Activated naive CD4-positive, alpha-beta T cell treated with anti-CD3 and anti-CD28 coated beads, Interleukin-2, amount 10 ng/mL, durations not matched to agents 7 days and 5 days (primary cell): ENCODE results near the gene GSTM3.
"Not testable (repeated sequence)": the region's sequence is repeated elsewhere in the genome, so short reads cannot be mapped to it uniquely, and the experiment has no call there.

Source experiments
- CTCF ChIA-PET: fragments of 350-600 bp; sonication (Branson Sonifier 250); formaldehyde crosslinking; loops from one replicate; lab custom pipeline; 2021; ENCODE audit warnings: antibody characterized with exemption; lab: Charles Lee
- DNase-seq: peaks from one replicate; pipeline ENCODE4 v3.0.0-alpha.2; 2020
- H3K27ac Mint-ChIP-seq: one replicate; pipeline ENCODE4 v1.8.0; 2021; ENCODE audit warnings: mild to moderate bottlenecking, moderate library complexity, mixed read lengths
- H3K27me3 Mint-ChIP-seq: one replicate; pipeline ENCODE4 v1.8.0; 2021; ENCODE audit warnings: mild to moderate bottlenecking, mixed read lengths
- H3K36me3 Mint-ChIP-seq: one replicate; pipeline ENCODE4 v1.8.0; 2021; ENCODE audit warnings: mixed read lengths
- H3K4me1 Mint-ChIP-seq: one replicate; pipeline ENCODE4 v1.8.0; 2021; ENCODE audit warnings: mixed read lengths
- H3K4me3 Mint-ChIP-seq: one replicate; pipeline ENCODE4 v1.8.0; 2021; ENCODE audit warnings: mild to moderate bottlenecking, moderate library complexity, mixed read lengths
- H3K9me3 Mint-ChIP-seq: one replicate; pipeline ENCODE4 v1.8.0; 2021; ENCODE audit warnings: mixed read lengths

The GSTM3 gene

GRCh38 chr1:109721971-109722370 is 18.9 kb downstream of the GSTM3 start:
- H3K4me3 Mint-ChIP-seq = no peak overlapping the region
- peaks cover 26% of the 10 kb centered on the region for H3K27me3 Mint-ChIP-seq
- H3K36me3 Mint-ChIP-seq = no peaks in the 10 kb centered on the region
- CTCF ChIA-PET = no interaction called here
- no peaks in the 10 kb centered on the region for H3K4me1 Mint-ChIP-seq
- H3K9me3 Mint-ChIP-seq = no peaks in the 10 kb centered on the region
- no peak for DNase-seq
- no peak overlapping the region for H3K27ac Mint-ChIP-seq

- Mint-ChIP-seq H3K27me3 (peaks cover 29% of the 10 kb centered on the region), H3K4me3 (no peak overlapping the region), H3K4me1 (no peaks in the 10 kb centered on the region), H3K9me3 (no peaks in the 10 kb centered on the region), H3K27ac (no peak overlapping the region), H3K36me3 (no peaks in the 10 kb centered on the region)
- DNase-seq = no peak
- CTCF ChIA-PET = no interaction called here
These were observed 19.8 kb downstream of the GSTM3 start for GRCh38 chr1:109721042-109721441.

- no peak for DNase-seq
- Mint-ChIP-seq H3K9me3 (no peaks in the 10 kb centered on the region), H3K27me3 (peaks cover 35% of the 10 kb centered on the region), H3K4me3 (no peak overlapping the region), H3K4me1 (no peaks in the 10 kb centered on the region), H3K36me3 (no peaks in the 10 kb centered on the region), H3K27ac (no peak overlapping the region)
- CTCF ChIA-PET = no interaction called here
These were observed 21.5 kb downstream of the GSTM3 start for GRCh38 chr1:109719337-109719837.

- CTCF ChIA-PET = interaction anchor here (1.3 kb wide), 1 partner anchor 68 kb away, joined by 3 read pairs; no protein-coding TSS in a partner anchor
These were observed 22.3 kb downstream of the GSTM3 start for GRCh38 chr1:109718495-109718894.

GRCh38 chr1:109717729-109718128 is 23.1 kb downstream of the GSTM3 start:
- H3K4me3 Mint-ChIP-seq = no peak overlapping the region
- no peak overlapping the region for H3K27ac Mint-ChIP-seq
- CTCF ChIA-PET = interaction anchor here (0.7 to 2.1 kb wide), 4 partner anchors 55 to 78 kb away, joined by 3 to 10 read pairs (median 3); no protein-coding TSS in a partner anchor
- no peaks in the 10 kb centered on the region for H3K9me3 Mint-ChIP-seq
- H3K36me3 Mint-ChIP-seq = no peaks in the 10 kb centered on the region
- DNase-seq = no peak
- peaks cover 46% of the 10 kb centered on the region for H3K27me3 Mint-ChIP-seq
- no peaks in the 10 kb centered on the region for H3K4me1 Mint-ChIP-seq

More at GRCh38 chr1:109718495-109718894, 22.3 kb downstream of the GSTM3 start:
- Mint-ChIP-seq H3K4me3 (no peak overlapping the region), H3K4me1 (no peaks in the 10 kb centered on the region), H3K9me3 (no peaks in the 10 kb centered on the region), H3K27me3 (peaks cover 42% of the 10 kb centered on the region), H3K27ac (no peak overlapping the region), H3K36me3 (no peaks in the 10 kb centered on the region)
- no peak for DNase-seq

- no peaks in the 10 kb centered on the region for H3K9me3 Mint-ChIP-seq
- H3K4me1 Mint-ChIP-seq = no peaks in the 10 kb centered on the region
- no peaks in the 10 kb centered on the region for H3K36me3 Mint-ChIP-seq
- H3K27me3 Mint-ChIP-seq = peaks cover 54% of the 10 kb centered on the region
- no peak for DNase-seq
- H3K4me3 Mint-ChIP-seq = no peak overlapping the region
- no peak overlapping the region for H3K27ac Mint-ChIP-seq
- CTCF ChIA-PET = interaction anchor here (0.9 to 2.1 kb wide), 3 partner anchors 56 to 77 kb away, joined by 3 to 10 read pairs (median 3); no protein-coding TSS in a partner anchor
These were observed 24.2 kb downstream of the GSTM3 start for GRCh38 chr1:109716570-109717090.

GRCh38 chr1:109716121-109716520 is 24.7 kb downstream of the GSTM3 start:
- CTCF ChIA-PET = interaction anchor here (1.3 to 2.1 kb wide), 2 partner anchors 67 to 76 kb away, joined by 3 to 10 read pairs; no protein-coding TSS in a partner anchor
- Mint-ChIP-seq H3K27me3 (peaks cover 52% of the 10 kb centered on the region), H3K4me3 (no peak overlapping the region), H3K9me3 (no peaks in the 10 kb centered on the region), H3K27ac (no peak overlapping the region), H3K4me1 (no peaks in the 10 kb centered on the region), H3K36me3 (no peaks in the 10 kb centered on the region)
- no peak for DNase-seq

- DNase-seq = no peak
- Mint-ChIP-seq H3K27ac (no peak overlapping the region), H3K9me3 (no peaks in the 10 kb centered on the region), H3K27me3 (peaks cover 52% of the 10 kb centered on the region), H3K4me3 (no peak overlapping the region), H3K36me3 (no peaks in the 10 kb centered on the region), H3K4me1 (no peaks in the 10 kb centered on the region)
- CTCF ChIA-PET = no interaction called here
These were observed 26.0 kb downstream of the GSTM3 start for GRCh38 chr1:109714661-109715372.

GRCh38 chr1:109713636-109714035 is 27.2 kb downstream of the GSTM3 start:
- no peaks in the 10 kb centered on the region for H3K4me1 Mint-ChIP-seq
- CTCF ChIA-PET = no interaction called here
- H3K27ac Mint-ChIP-seq = no peak overlapping the region
- H3K27me3 Mint-ChIP-seq = peaks cover 52% of the 10 kb centered on the region
- H3K36me3 Mint-ChIP-seq = no peaks in the 10 kb centered on the region
- DNase-seq = no peak
- H3K9me3 Mint-ChIP-seq = peaks cover 8% of the 10 kb centered on the region
- no peak overlapping the region for H3K4me3 Mint-ChIP-seq

GRCh38 chr1:109712321-109712864 is 28.4 kb downstream of the GSTM3 start:
- CTCF ChIA-PET = no interaction called here
- H3K4me1 Mint-ChIP-seq = no peaks in the 10 kb centered on the region
- H3K4me3 Mint-ChIP-seq = no peak overlapping the region
- no peak for DNase-seq
- H3K9me3 Mint-ChIP-seq = peaks cover 11% of the 10 kb centered on the region
- H3K27me3 Mint-ChIP-seq = peaks cover 50% of the 10 kb centered on the region
- H3K27ac Mint-ChIP-seq = no peak overlapping the region
- no peaks in the 10 kb centered on the region for H3K36me3 Mint-ChIP-seq

- H3K4me1 Mint-ChIP-seq, H3K36me3 Mint-ChIP-seq, H3K4me3 Mint-ChIP-seq, DNase-seq, H3K27ac Mint-ChIP-seq, CTCF ChIA-PET: not testable (repeated sequence)
- H3K27me3 Mint-ChIP-seq = peaks cover 46% of the 10 kb centered on the region
- H3K9me3 Mint-ChIP-seq = peaks cover 11% of the 10 kb centered on the region
These were observed 29.1 kb downstream of the GSTM3 start, which contains the start of gene GSTM5 for GRCh38 chr1:109711593-109712320. GSTM5 (plus strand) TSS chr1:109712251; CDS start chr1:109712313, 62 bp downstream.

GRCh38 chr1:109709822-109710221 is 31.0 kb downstream of the GSTM3 start:
- H3K4me3 Mint-ChIP-seq, H3K36me3 Mint-ChIP-seq, H3K4me1 Mint-ChIP-seq, H3K27ac Mint-ChIP-seq, DNase-seq: not testable (repeated sequence)
- Mint-ChIP-seq H3K9me3 (peaks cover 11% of the 10 kb centered on the region), H3K27me3 (peaks cover 31% of the 10 kb centered on the region)
- CTCF ChIA-PET = interaction anchor here (0.7 kb wide), 1 partner anchor 69 kb away, joined by 4 read pairs; no protein-coding TSS in a partner anchor

- not testable (repeated sequence) for H3K36me3 Mint-ChIP-seq, DNase-seq, H3K4me3 Mint-ChIP-seq, H3K27ac Mint-ChIP-seq, H3K4me1 Mint-ChIP-seq
- Mint-ChIP-seq H3K27me3 (peaks cover 22% of the 10 kb centered on the region), H3K9me3 (peaks cover 11% of the 10 kb centered on the region)
- CTCF ChIA-PET = interaction anchor here (0.7 kb wide), 1 partner anchor 69 kb away, joined by 4 read pairs; no protein-coding TSS in a partner anchor
These were observed 31.9 kb downstream of the GSTM3 start for GRCh38 chr1:109708949-109709348.

GRCh38 chr1:109705411-109705810 is 35.4 kb downstream of the GSTM3 start:
- H3K9me3 Mint-ChIP-seq = peaks cover 13% of the 10 kb centered on the region
- CTCF ChIA-PET = interaction anchor here (2.1 kb wide), 1 partner anchor 65 kb away, joined by 7 read pairs; no protein-coding TSS in a partner anchor
- no peaks in the 10 kb centered on the region for H3K36me3 Mint-ChIP-seq
- no peak overlapping the region for H3K27ac Mint-ChIP-seq
- no peaks in the 10 kb centered on the region for H3K4me1 Mint-ChIP-seq
- no peak overlapping the region for H3K4me3 Mint-ChIP-seq
- no peak for DNase-seq
- no peaks in the 10 kb centered on the region for H3K27me3 Mint-ChIP-seq
